T-cell (primary cell): ENCODE results near the gene COG6. TPM values are rescaled to one million over a fixed set of nuclear protein-coding genes. Genes with fewer than 3 reads are reported as not detected.

Experiments
- ATAC-seq, 4 experiments: fragments of 200-7000 bp in 3 of 4; fragments of 150-1000 bp in 1 of 4; cut with Tn5 transposase; replicated peaks in 1 of 4; 1 replicate in 3 of 4; 2 replicates in 1 of 4; pipeline ENCODE4 v1.10.0; 2021; ENCODE audit warnings: moderate library complexity in 3 of 4, mild to moderate bottlenecking in 2 of 4, moderate number of reproducible peaks in 1 of 4
- CTCF ChIA-PET, 2 donors: fragments of 300-600 bp; sonication (Branson Sonifier 250); formaldehyde crosslinking; loops; one replicate each; lab custom pipeline; 2022; ENCODE audit warnings: antibody characterized with exemption in 2 of 2; lab: Charles Lee
- POLR2A ChIA-PET, 2 donors: fragments of 300-600 bp; sonication (Branson Sonifier 250); formaldehyde crosslinking; loops; one replicate each; lab custom pipeline; 2022; ENCODE audit warnings: antibody characterized with exemption in 2 of 2; lab: Charles Lee
- DNase-seq, 35 experiments: peaks; one replicate each; pipeline versions ENCODE4 v3.0.0 to v3.0.0-alpha.2; 2013 to 2023
- H3K27ac ChIP-seq: one replicate; pipeline ENCODE4 v1.5.1; 2013; ENCODE audit warnings: low read length
- H3K27me3 ChIP-seq, 2 experiments: replicated peaks in 1 of 2; 1 replicate in 1 of 2; 2 replicates in 1 of 2; pipeline versions ENCODE4 v1.6.1 to v1.7.0; 2013; ENCODE audit warnings: low read length in 1 of 2, mixed read lengths in 1 of 2; ENCODE audit not compliant: control insufficient read depth in 2 of 2, insufficient read depth in 2 of 2; ENCODE audit errors: extremely low read depth in 1 of 2
- H3K36me3 ChIP-seq, 2 donors: 1 replicate in 1 of 2; 2 replicates in 1 of 2; pipeline versions ENCODE4 v1.6.1 to v1.7.0; 2013; ENCODE audit warnings: low read length in 1 of 2; ENCODE audit not compliant: control insufficient read depth in 2 of 2, insufficient read depth in 1 of 2; ENCODE audit errors: extremely low read depth in 1 of 2
- H3K4me1 ChIP-seq, 2 experiments: 1 replicate in 1 of 2; 2 replicates in 1 of 2; pipeline versions ENCODE4 v1.6.1 to v1.7.0; 2013; ENCODE audit warnings: low read length in 2 of 2, mixed read lengths in 1 of 2; ENCODE audit not compliant: insufficient read depth in 2 of 2, control insufficient read depth in 1 of 2; ENCODE audit errors: extremely low read depth in 1 of 2
- H3K4me3 ChIP-seq, 2 donors: 1 replicate in 1 of 2; 2 replicates in 1 of 2; pipeline versions ENCODE4 v1.5.1 to v1.7.0; 2013; ENCODE audit warnings: mild to moderate bottlenecking in 2 of 2, low read length in 1 of 2, moderate library complexity in 1 of 2; ENCODE audit not compliant: control insufficient read depth in 1 of 2; ENCODE audit errors: extremely low read depth in 1 of 2
- H3K9me3 ChIP-seq: 2 replicates; pipeline ENCODE4 v1.7.0; 2013
- H3K27ac Mint-ChIP-seq, 2 donors: one replicate each; pipeline ENCODE4 v1.8.0; 2020 to 2021; ENCODE audit warnings: mild to moderate bottlenecking in 2 of 2, mixed read lengths in 2 of 2
- H3K27me3 Mint-ChIP-seq, 2 donors: one replicate each; pipeline ENCODE4 v1.8.0; 2021 to 2022; ENCODE audit warnings: mixed read lengths in 2 of 2
- H3K36me3 Mint-ChIP-seq: one replicate; pipeline ENCODE4 v1.8.0; 2021; ENCODE audit warnings: mixed read lengths
- H3K4me1 Mint-ChIP-seq, 3 donors: one replicate each; pipeline ENCODE4 v1.8.0; 2020 to 2022; ENCODE audit warnings: mixed read lengths in 3 of 3, mild to moderate bottlenecking in 1 of 3
- H3K4me3 Mint-ChIP-seq, 3 donors: one replicate each; pipeline ENCODE4 v1.8.0; 2020 to 2022; ENCODE audit warnings: mild to moderate bottlenecking in 3 of 3, mixed read lengths in 3 of 3, moderate library complexity in 3 of 3
- H3K9me3 Mint-ChIP-seq, 3 donors: one replicate each; pipeline ENCODE4 v1.8.0; 2020 to 2022; ENCODE audit warnings: mixed read lengths in 3 of 3
- WGBS: methylation state at CpG from one replicate; pipeline ENCODE4 v1.1.5; 2013; ENCODE audit warnings: missing lambda C conversion rate; ENCODE audit not compliant: insufficient coverage; 5-methylcytosine and 5-hydroxymethylcytosine counted together
- total RNA-seq, 35 experiments: library from RNA in 6 of 35; stranded (reverse) in 6 of 35; fragments of 120-200 nt in 1 of 35; gene quantifications; one replicate each; pipeline versions ENCODE4 v1.2.1 to v1.2.4 and lab custom pipeline; 2013 to 2026

COG6 gene
- total RNA-seq, result 10 to 100 TPM; 28.4 to 31.7 (median 30.7) TPM
- 24.6 TPM for total RNA-seq (2013)
- 10.1 to 39.7 (median 28.3) reads per million in 29 experiments for total RNA-seq (lab: John Stamatoyannopoulos, UW)

DNA sequence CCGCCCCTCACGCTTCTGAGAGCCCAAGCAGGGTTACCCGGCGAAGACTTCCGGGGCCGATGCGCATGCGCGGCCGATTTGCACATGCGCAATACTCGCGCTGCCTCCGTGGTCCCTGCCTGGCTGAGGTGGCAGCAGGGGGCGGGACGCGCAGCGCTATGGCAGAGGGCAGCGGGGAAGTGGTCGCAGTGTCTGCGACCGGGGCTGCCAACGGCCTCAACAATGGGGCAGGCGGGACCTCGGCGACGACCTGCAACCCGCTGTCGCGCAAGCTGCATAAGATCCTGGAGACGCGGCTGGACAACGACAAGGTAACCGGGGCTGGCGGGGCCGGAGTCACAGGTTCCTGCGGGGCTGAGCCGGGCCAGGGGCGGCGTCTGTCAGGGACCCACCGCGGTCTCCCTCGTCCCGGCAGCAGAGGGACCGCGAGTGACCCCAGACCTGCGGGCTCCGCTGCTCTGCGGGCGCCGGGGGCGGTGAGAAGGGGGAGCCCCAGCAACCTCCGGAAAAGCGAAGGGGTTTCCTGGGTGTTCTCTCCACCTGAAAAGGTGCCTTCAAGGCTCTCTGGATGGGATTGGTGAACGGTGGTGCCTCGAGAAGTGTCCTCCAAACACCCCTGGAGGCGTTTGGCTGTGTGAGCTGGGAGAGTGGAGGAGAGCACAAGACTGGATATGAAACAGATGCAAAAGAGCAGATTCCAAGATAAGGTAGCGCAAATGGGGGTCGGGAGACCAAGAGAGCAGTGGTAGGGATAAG lies at the start of gene COG6:
COG6 (plus strand) TSS at position 94 of the 756 bp plus-strand sequence; CDS start at position 159, 65 bp downstream.
- Mint-ChIP-seq H3K4me3 (peak within 1 kb of the TSS; percentile 91 to 98 (median 96)), H3K9me3 (peaks cover 0 to 4% (median 0%) of the 10 kb centered on the region in 3 donors), H3K36me3 (peaks cover 7% of the 10 kb centered on the region), H3K4me1 (peaks cover 37 to 49% (median 42%) of the 10 kb centered on the region in 3 donors), H3K27ac (peak within 1 kb of the TSS; percentile 84 to 89), H3K27me3 (peaks cover 4 to 6% of the 10 kb centered on the region in 2 donors)
- Histone ChIP-seq H3K27me3 (peaks cover 0 to 2% of the 10 kb centered on the region in 2 experiments), H3K4me1 (peaks cover 10 to 12% of the 10 kb centered on the region in 2 experiments), H3K36me3 (peaks cover 0 to 4% of the 10 kb centered on the region in 2 donors), H3K9me3 (no peaks in the 10 kb centered on the region), H3K4me3 (peak within 1 kb of the TSS; percentile 96 to 98), H3K27ac (peak within 1 kb of the TSS; percentile 64)
- ATAC-seq (peak; percentile 90 to 95 (median 92)), DNase-seq (peak; percentile 80 to 98 (median 90))
- POLR2A ChIA-PET, result interaction anchor here in 1 of 2 donors (0.6 kb wide), 1 partner anchor 831 kb away, joined by 3 read pairs; no protein-coding TSS in a partner anchor
- WGBS, result under 1% methylated on average over 55 of the region's 59 CpGs
- CTCF ChIA-PET, result no interaction called here

DNA sequence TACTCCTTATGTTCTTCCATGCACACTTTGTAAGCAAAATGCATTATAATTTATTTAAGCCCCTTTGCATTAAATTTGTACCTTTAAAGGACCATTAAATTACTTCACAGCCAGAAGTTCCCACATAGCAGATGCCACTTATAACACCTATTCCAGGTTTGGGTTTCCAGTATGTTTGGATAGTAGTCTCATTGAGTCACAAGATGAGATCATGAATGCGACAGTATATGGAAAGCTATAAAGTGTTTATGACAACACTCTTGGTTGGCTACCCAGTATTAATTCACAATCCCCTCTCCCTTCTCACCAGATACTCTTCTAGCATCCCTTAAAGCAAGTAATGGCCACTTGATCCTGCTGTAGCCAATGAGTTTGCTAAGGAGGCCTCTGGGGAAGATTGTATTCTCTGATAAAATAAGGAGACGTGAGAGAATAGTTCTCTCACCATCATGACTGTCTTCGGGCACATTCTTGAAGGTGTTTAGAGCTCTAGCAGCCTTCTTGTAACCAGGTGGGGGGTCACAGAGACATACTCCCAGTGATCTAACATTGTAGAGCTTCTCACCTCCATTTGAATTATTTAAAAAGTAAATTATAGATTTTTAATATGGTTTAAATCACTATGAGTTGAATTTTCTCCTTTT lies 49.7 kb upstream of the COG6 start:
- no peak overlapping the region for H3K4me3 Mint-ChIP-seq
- H3K4me3 ChIP-seq, result no peak overlapping the region
- no peaks in the 10 kb centered on the region for H3K9me3 Mint-ChIP-seq
- no peak overlapping the region for H3K27ac Mint-ChIP-seq
- no peak overlapping the region for H3K27ac ChIP-seq
- H3K36me3 ChIP-seq, result no peaks in the 10 kb centered on the region
- peaks cover 6 to 18% of the 10 kb centered on the region in 2 experiments for H3K27me3 ChIP-seq
- H3K4me1 Mint-ChIP-seq, result peaks cover 0 to 12% (median 12%) of the 10 kb centered on the region in 3 donors
- no peak for ATAC-seq
- no peaks in the 10 kb centered on the region for H3K36me3 Mint-ChIP-seq
- 70% methylated on average over 2 of the region's 3 CpGs for WGBS
- no peaks in the 10 kb centered on the region for H3K9me3 ChIP-seq
- H3K27me3 Mint-ChIP-seq, result peaks cover 34 to 44% of the 10 kb centered on the region in 2 donors
- POLR2A ChIA-PET, result no interaction called here
- CTCF ChIA-PET, result interaction anchor here (1.7 to 1.9 kb wide), 3 partner anchors 9 to 10 kb away, joined by 5 to 9 read pairs (median 6); no protein-coding TSS in a partner anchor
- H3K4me1 ChIP-seq, result peaks cover 0 to 15% of the 10 kb centered on the region in 2 experiments
- no peak for DNase-seq

DNA sequence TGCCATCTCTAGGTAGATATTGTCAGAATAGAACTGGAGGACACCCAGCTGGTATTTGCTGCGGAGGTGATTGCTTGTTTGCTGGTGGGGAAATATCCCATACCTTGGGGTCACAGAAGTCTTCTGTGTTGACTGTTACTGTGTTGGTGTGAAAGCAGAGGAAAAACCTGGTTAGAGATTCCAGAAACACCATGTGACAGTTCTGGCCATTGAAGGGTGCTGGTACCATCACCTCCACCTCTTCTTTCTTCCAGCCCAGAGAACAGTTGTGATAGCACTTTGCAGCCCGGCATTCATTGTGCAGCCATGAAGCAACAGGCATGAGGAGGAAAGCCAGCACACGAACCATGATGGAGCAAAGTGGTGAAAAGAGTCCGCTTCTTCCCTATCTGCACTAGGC lies 47.6 kb upstream of the COG6 start:
- Mint-ChIP-seq H3K4me3 (no peak overlapping the region), H3K9me3 (no peaks in the 10 kb centered on the region), H3K27me3 (peaks cover 20 to 31% of the 10 kb centered on the region in 2 donors), H3K4me1 (peaks cover 0 to 5% (median 5%) of the 10 kb centered on the region in 3 donors), H3K36me3 (no peaks in the 10 kb centered on the region), H3K27ac (no peak overlapping the region)
- ChIA-PET CTCF (interaction anchor here in 1 of 2 donors (1.9 kb wide), 1 partner anchor 8 kb away, joined by 5 read pairs; no protein-coding TSS in a partner anchor), POLR2A (no interaction called here)
- H3K4me1 ChIP-seq, result peaks cover 0 to 6% of the 10 kb centered on the region in 2 experiments
- DNase-seq (no peak), ATAC-seq (no peak)
- H3K4me3 ChIP-seq, result no peak overlapping the region
- 92% methylated on average over 2 of the region's 4 CpGs for WGBS
- no peak overlapping the region for H3K27ac ChIP-seq
- no peaks in the 10 kb centered on the region for H3K9me3 ChIP-seq
- H3K36me3 ChIP-seq, result no peaks in the 10 kb centered on the region
- peaks cover 0 to 7% of the 10 kb centered on the region in 2 experiments for H3K27me3 ChIP-seq

DNA sequence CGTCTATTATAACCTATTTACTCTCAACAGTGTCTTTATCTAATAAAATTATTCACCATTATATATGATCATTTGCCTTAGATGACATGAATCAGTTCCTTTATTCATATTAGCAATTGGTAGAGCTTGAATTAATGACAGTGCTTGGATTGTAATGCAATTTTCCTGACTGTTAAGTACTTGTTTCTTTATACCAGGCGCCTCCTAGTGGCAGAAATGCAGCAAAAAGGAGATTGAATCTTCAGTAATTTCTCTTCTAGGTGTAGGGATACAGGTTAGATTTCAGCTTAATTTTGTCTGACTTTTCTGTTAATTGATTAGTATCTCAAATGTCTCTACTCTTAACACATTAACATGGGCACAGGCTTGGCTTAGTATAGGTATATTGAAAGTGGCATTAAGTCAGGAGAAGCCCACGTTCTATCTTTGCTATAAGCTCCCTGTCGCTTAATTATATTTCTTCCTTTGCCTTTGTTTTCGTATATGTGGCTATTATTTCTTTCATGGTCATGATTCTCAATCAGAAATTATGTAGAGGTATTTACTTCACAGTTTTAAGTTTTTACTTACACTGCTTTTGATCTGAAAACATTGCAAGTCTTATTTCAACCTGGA lies 43.3 kb upstream of the COG6 start:
- Mint-ChIP-seq H3K4me3 (no peak overlapping the region), H3K4me1 (no peaks in the 10 kb centered on the region), H3K9me3 (no peaks in the 10 kb centered on the region), H3K36me3 (no peaks in the 10 kb centered on the region), H3K27me3 (peaks cover 9 to 15% of the 10 kb centered on the region in 2 donors), H3K27ac (no peak overlapping the region)
- CTCF ChIA-PET, result interaction anchor here (0.6 to 4.0 kb wide), 15 partner anchors 8 to 1732 kb away, joined by 3 to 33 read pairs (median 3); no protein-coding TSS in a partner anchor
- no peaks in the 10 kb centered on the region for H3K27me3 ChIP-seq
- DNase-seq (peak in 29 of 35 experiments; percentile 10 to 71 (median 41)), ATAC-seq (peak in 1 of 4 experiments; percentile 43)
- WGBS, result 0% methylated on average over 1 of the region's 5 CpGs
- no peaks in the 10 kb centered on the region for H3K4me1 ChIP-seq
- H3K9me3 ChIP-seq, result no peaks in the 10 kb centered on the region
- no peak overlapping the region for H3K27ac ChIP-seq
- POLR2A ChIA-PET, result no interaction called here
- H3K4me3 ChIP-seq, result no peak overlapping the region
- no peaks in the 10 kb centered on the region for H3K36me3 ChIP-seq

DNA sequence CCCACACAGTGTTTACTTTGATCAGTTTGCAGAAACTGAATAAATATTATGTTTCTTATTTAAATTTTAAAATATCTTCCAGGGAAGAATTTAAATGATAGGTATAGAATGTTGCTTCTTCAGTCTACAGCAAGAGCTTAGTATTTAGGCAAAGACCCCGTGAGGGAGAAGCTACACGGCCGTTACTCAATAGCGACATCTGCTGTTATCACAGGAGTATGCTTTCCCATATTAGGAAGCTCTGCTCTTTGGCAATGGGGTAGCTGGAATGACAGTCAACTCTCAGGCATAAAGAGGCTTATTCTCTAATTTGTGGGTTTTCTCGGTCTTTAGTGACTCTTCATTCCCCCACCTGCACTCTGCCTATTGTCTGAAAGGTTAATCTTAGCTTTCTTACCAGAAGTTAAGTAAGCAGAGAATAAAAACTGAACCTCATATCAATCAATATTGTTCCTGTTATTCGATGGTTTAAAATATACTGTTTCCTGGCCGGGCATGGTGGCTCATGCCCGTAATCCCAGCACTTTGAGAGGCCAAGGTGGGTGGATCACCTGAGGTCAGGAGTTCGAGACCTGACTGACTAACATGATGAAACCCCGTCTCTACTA lies 39.3 kb upstream of the COG6 start:
- Histone ChIP-seq H3K27ac (no peak overlapping the region), H3K27me3 (peaks cover 0 to 5% of the 10 kb centered on the region in 2 experiments), H3K4me1 (no peaks in the 10 kb centered on the region), H3K4me3 (no peak overlapping the region), H3K36me3 (no peaks in the 10 kb centered on the region), H3K9me3 (no peaks in the 10 kb centered on the region)
- H3K27me3 Mint-ChIP-seq, result peaks cover 8 to 12% of the 10 kb centered on the region in 2 donors
- H3K4me1 Mint-ChIP-seq, result no peaks in the 10 kb centered on the region
- ChIA-PET CTCF (interaction anchor here (0.5 to 1.5 kb wide), 17 partner anchors 9 to 858 kb away, joined by 3 to 20 read pairs (median 4); no protein-coding TSS in a partner anchor), POLR2A (interaction anchor here in 1 of 2 donors (0.6 kb wide), 1 partner anchor 666 kb away, joined by 6 read pairs; no protein-coding TSS in a partner anchor)
- peak; percentile 70 to 75 (median 74) for ATAC-seq
- peak in 23 of 35 experiments; percentile 7 to 73 (median 23) for DNase-seq
- H3K36me3 Mint-ChIP-seq, result no peaks in the 10 kb centered on the region
- H3K27ac Mint-ChIP-seq, result no peak overlapping the region
- H3K9me3 Mint-ChIP-seq, result no peaks in the 10 kb centered on the region
- WGBS, result 20% methylated on average over 5 of the region's 10 CpGs
- H3K4me3 Mint-ChIP-seq, result no peak overlapping the region
